ENCODE data around the gene RNF14. TPM values are rescaled to one million over a fixed set of nuclear protein-coding genes. Genes with fewer than 3 reads are reported as not detected.

RNF14 gene
- total and polyA plus RNA-seq, 2 donors (not counting 1 experiment from before 2014, with no cell fraction given), result 10.5 to 26.6 TPM

DNA sequence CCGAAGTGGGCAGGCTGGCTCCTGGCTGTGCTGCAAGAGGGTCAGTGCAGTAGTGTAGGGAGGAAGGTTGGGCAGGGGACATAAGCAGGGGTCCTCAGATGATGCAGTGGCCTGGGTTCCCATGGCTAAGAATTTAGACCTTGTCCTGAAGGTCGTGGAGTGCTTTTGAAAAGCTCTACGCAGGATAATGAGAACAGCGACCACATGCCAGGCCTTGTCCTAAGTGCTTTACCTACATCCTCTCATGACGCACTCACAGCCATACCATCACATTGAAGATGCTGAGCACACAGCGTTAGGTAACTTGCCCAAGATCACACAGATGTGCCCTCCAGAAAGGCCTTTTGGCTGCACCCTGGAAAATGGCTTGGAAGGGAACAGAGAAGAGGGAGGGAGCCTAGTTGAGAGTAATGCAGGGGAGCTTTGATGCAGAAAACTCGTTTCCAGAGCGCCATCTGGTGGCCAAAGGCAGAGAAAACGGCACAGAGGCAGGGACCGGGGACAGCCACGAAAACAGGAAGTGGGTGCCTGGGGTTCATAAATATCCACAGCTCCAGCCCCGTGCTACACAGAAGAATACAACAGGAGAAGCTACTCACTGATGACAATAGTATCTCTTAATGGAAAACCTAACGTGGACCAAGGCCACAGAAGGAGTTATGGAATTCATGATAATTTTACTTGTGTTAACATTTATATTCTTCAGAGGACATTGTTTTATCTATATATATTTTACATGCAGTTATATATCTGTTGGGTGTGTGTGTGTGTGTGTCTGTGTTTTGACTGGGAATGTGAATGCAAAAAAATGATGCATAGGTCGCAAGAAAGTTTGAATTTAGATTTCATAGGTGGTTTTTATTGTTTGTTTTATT, 8.2 kb upstream of the RNF14 start:
- Mint-ChIP-seq H3K9me3 (ENCODE audit: insufficient read depth) (no peaks in the 10 kb centered on the region), H3K4me3 (peak overlapping the region; percentile 29), H3K27me3 (no peaks in the 10 kb centered on the region), H3K27ac (peak overlapping the region; percentile 73), H3K4me1 (peaks cover 17% of the 10 kb centered on the region)
- no peaks in the 10 kb centered on the region for H3K27me3 ChIP-seq (replicated peaks in 1 of 4; ENCODE audit: control extremely low read depth in 1 of 4, control insufficient read depth in 3 of 4, insufficient read depth in 4 of 4, low read length in 3 of 4)
- H2AFZ ChIP-seq (ENCODE audit: insufficient read depth, low read depth, low read length, poor library complexity, severe bottlenecking), result peak overlapping the region; percentile 23
- H3K4me2 ChIP-seq (replicated peaks; ENCODE audit: low read depth, low read length, poor library complexity, severe bottlenecking), result peak overlapping the region; percentile 65
- intact Hi-C loops (cut with micrococcal nuclease), result loop anchor here (1.0 to 2.0 kb wide), 7 partner anchors 9 to 640 kb away; partner anchors contain the start of genes HDAC3, PCDH1, RELL2 and RNF14
- H3K4me3 ChIP-seq (ENCODE audit: control extremely low read depth in 1 of 5, extremely low read depth in 1 of 5, insufficient read depth in 1 of 5, low read depth in 2 of 5, low read length in 4 of 5), result peak overlapping the region in 1 of 5 experiments; percentile 2
- H3K79me2 ChIP-seq (ENCODE audit: control insufficient read depth, insufficient read depth, low read length), result no peaks in the 10 kb centered on the region
- H3K9ac ChIP-seq (ENCODE audit: low read length), result no peak overlapping the region
- TF ChIP-seq EZH2 (IDR thresholded peaks at IDR 0.05; ENCODE audit: borderline replicate concordance, insufficient read depth, low read depth, low read length, poor library complexity, severe bottlenecking), result no peak
- TF ChIP-seq, protein P1, sequence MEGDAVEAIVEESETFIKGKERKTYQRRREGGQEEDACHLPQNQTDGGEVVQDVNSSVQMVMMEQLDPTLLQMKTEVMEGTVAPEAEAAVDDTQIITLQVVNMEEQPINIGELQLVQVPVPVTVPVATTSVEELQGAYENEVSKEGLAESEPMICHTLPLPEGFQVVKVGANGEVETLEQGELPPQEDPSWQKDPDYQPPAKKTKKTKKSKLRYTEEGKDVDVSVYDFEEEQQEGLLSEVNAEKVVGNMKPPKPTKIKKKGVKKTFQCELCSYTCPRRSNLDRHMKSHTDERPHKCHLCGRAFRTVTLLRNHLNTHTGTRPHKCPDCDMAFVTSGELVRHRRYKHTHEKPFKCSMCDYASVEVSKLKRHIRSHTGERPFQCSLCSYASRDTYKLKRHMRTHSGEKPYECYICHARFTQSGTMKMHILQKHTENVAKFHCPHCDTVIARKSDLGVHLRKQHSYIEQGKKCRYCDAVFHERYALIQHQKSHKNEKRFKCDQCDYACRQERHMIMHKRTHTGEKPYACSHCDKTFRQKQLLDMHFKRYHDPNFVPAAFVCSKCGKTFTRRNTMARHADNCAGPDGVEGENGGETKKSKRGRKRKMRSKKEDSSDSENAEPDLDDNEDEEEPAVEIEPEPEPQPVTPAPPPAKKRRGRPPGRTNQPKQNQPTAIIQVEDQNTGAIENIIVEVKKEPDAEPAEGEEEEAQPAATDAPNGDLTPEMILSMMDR (IDR thresholded peaks at IDR 0.05), result peak; percentile 80
- no peaks in the 10 kb centered on the region for H3K9me3 ChIP-seq (ENCODE audit: control extremely low read depth in 1 of 3, control insufficient read depth in 2 of 3, insufficient read depth in 1 of 3, low read length in 2 of 3)
- POLR2A ChIA-PET, result interaction anchor here (1.2 to 1.8 kb wide), 3 partner anchors 8 to 268 kb away, joined by 5 to 11 read pairs (median 7); partner anchors contain the start of genes DELE1 and RNF14
- peaks cover 10 to 25% of the 10 kb centered on the region in 2 donors for H3K4me1 ChIP-seq (ENCODE audit: control insufficient read depth in 2 of 2, insufficient read depth in 2 of 2, low read length in 2 of 2)
- H3K36me3 ChIP-seq (replicated peaks in 1 of 2; ENCODE audit: control extremely low read depth in 1 of 2, control insufficient read depth in 1 of 2, extremely low read depth in 1 of 2, insufficient read depth in 2 of 2, low read length in 1 of 2), result peaks cover 0 to 2% of the 10 kb centered on the region in 2 experiments
- CTCF ChIA-PET, result interaction anchor here (0.6 to 9.9 kb wide), 55 partner anchors 9 to 1222 kb away, joined by 3 to 198 read pairs (median 4); partner anchors contain the start of genes ARAP3, DELE1, DIAPH1 and FCHSD1
- DNase-seq (peak; percentile 93), ATAC-seq (ENCODE audit: low read depth) (peak; percentile 97)
- 43% methylated on average over 8 of the region's 14 CpGs for WGBS (ENCODE audit: insufficient coverage)
- H3K27ac ChIP-seq (ENCODE audit: low read length in 2 of 2), result peak overlapping the region in 1 of 2 donors; percentile 18
- no peaks in the 10 kb centered on the region for H4K20me1 ChIP-seq (ENCODE audit: control insufficient read depth, insufficient read depth, low read length, poor library complexity, severe bottlenecking)

All from B cell (primary cell).